HL-60 (cell line): ENCODE measurements around the gene DBX1.

ENCODE experiments used
- CTCF ChIP-seq: IDR thresholded peaks from one replicate; pipeline ENCODE4 v1.5.1; 2011; ENCODE audit warnings: low read length, control low read depth, inconsistent platforms; ENCODE audit not compliant: insufficient read depth
- GABPA ChIP-seq: IDR thresholded peaks from 2 replicates; pipeline ENCODE4 v1.6.1; 2012; ENCODE audit warnings: low read depth
- POLR2AphosphoS5 ChIP-seq: IDR thresholded peaks from 2 replicates; pipeline ENCODE4 v1.6.1; 2012; ENCODE audit warnings: low read depth
- REST ChIP-seq: IDR thresholded peaks from 2 replicates; pipeline ENCODE4 v1.6.1; 2012; ENCODE audit warnings: low read depth; ENCODE audit not compliant: insufficient replicate concordance
- SPI1 ChIP-seq: IDR thresholded peaks from 2 replicates; pipeline ENCODE4 v1.6.1; 2012; ENCODE audit warnings: low read depth, mild to moderate bottlenecking, borderline replicate concordance

GRCh38 chr11:20112291-20113148 lies 47.8 kb downstream of the DBX1 start:
- no peak for TF ChIP-seq CTCF
- TF ChIP-seq SPI1, result no peak
- TF ChIP-seq POLR2AphosphoS5, result no peak
- TF ChIP-seq REST, result no peak
- TF ChIP-seq GABPA, result no peak
